SKM-1 treated with dmso at 0.1 percent for 144 hours (cell line): ENCODE data around the gene PLEKHA7.

ENCODE experiments used
- DNase-seq: peaks from one replicate; lab custom pipeline; 2025; ENCODE audit not compliant: unreplicated experiment; lab: John Stamatoyannopoulos, UW

The PLEKHA7 gene

GRCh38 chr11:16854979-16855378 lies 159.2 kb downstream of the PLEKHA7 start:
- no peak for DNase-seq

- DNase-seq: no peak
These were observed 160.4 kb downstream of the PLEKHA7 start for GRCh38 chr11:16853859-16854258.

- DNase-seq: no peak
These were observed 160.9 kb downstream of the PLEKHA7 start for GRCh38 chr11:16853266-16853665.

GRCh38 chr11:16846305-16846704 lies 167.9 kb downstream of the PLEKHA7 start:
- DNase-seq: no peak

- no peak for DNase-seq
These were observed 169.9 kb downstream of the PLEKHA7 start for GRCh38 chr11:16844268-16844771.

- no peak for DNase-seq
These were observed 170.9 kb downstream of the PLEKHA7 start for GRCh38 chr11:16843294-16843693.

- no peak for DNase-seq
These were observed 172.2 kb downstream of the PLEKHA7 start for GRCh38 chr11:16841984-16842383.

- DNase-seq: no peak
These were observed 172.7 kb downstream of the PLEKHA7 start for GRCh38 chr11:16841481-16841880.

GRCh38 chr11:16840951-16841350 lies 173.3 kb downstream of the PLEKHA7 start:
- no peak for DNase-seq

- no peak for DNase-seq
These were observed 174.4 kb downstream of the PLEKHA7 start for GRCh38 chr11:16839821-16840220.

GRCh38 chr11:16834384-16834783 lies 179.8 kb downstream of the PLEKHA7 start:
- no peak for DNase-seq

- no peak for DNase-seq
These were observed 181.2 kb downstream of the PLEKHA7 start for GRCh38 chr11:16833026-16833425.

- no peak for DNase-seq
These were observed 182.0 kb downstream of the PLEKHA7 start for GRCh38 chr11:16832193-16832539.

GRCh38 chr11:16831316-16832192 lies 182.7 kb downstream of the PLEKHA7 start:
- no peak for DNase-seq

- no peak for DNase-seq
These were observed 187.1 kb downstream of the PLEKHA7 start for GRCh38 chr11:16827139-16827538.

GRCh38 chr11:16825968-16826367 lies 188.2 kb downstream of the PLEKHA7 start:
- no peak for DNase-seq

GRCh38 chr11:16825101-16825500 lies 189.1 kb downstream of the PLEKHA7 start:
- no peak for DNase-seq

GRCh38 chr11:16820324-16821092 lies 193.7 kb downstream of the PLEKHA7 start:
- DNase-seq: peak; percentile 34

- no peak for DNase-seq
These were observed 195.9 kb downstream of the PLEKHA7 start for GRCh38 chr11:16818284-16818683.

GRCh38 chr11:16817351-16817750 lies 196.9 kb downstream of the PLEKHA7 start:
- peak; percentile 81 for DNase-seq

- DNase-seq: no peak
These were observed 197.6 kb downstream of the PLEKHA7 start for GRCh38 chr11:16816358-16817270.
